Measurements from ENCODE around the gene POTEG. TPM values are rescaled to one million over a fixed set of nuclear protein-coding genes. Genes with fewer than 3 reads are reported as not detected.
"Not testable (repeated sequence)": the region's sequence is repeated elsewhere in the genome, so short reads cannot be mapped to it uniquely, and the experiment has no call there.

The POTEG gene
- under 1 TPM in 1 of 4 donors, not detected in 3; 0.08 TPM for polyA plus RNA-seq (ENCODE audit: insufficient read length in 4 of 4)

DNA sequence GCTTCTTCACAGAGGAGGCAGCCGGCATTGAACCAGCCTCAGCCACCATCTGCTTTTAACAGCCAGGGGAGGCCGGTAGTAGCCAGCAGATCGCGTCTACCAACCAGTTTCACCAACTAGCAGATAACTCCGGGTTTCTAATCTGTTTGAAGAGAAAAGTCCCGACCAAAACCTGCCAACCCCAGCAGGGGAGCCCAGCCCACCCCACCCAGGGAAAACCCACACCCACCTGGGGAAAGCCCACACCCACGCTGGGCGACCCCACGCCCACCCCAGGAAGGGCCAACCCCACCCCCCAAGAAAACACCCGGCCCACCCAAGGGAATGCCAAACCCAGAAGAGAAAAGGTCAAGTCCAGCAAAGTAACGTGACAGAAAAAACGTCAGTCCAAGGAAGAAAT lies at the start of gene POTEG:
Gene POTEG, minus strand, starts transcription at position 101 of the 400 bp plus-strand sequence. Its CDS starts 52 bp downstream, at position 49.
- DNase-seq (ENCODE audit: low read depth in 4 of 4, low spot score in 3 of 4), result not testable (repeated sequence)

DNA sequence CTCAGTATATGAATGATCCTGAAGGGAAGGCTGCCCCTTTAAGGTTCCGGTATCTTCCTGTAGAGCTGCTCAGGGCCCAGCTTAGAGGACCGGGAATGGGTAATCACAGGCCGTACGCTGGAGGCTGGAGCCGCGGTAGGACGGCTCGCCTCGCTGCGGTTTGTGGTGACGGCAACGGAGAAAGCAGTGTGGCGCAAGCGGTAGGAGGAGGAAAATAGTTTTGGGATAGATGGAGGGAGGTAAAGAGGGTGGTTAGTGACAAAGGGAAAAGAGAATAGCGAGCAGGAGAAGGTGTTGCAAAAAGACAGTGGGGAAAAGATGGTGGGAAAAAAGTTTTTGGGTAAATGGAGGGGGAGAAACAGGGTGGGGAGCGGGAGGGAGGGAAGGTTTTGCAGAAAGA lies 48.0 kb upstream of the POTEG start:
- DNase-seq (ENCODE audit: low read depth in 4 of 4, low spot score in 3 of 4), result not testable (repeated sequence)

DNA sequence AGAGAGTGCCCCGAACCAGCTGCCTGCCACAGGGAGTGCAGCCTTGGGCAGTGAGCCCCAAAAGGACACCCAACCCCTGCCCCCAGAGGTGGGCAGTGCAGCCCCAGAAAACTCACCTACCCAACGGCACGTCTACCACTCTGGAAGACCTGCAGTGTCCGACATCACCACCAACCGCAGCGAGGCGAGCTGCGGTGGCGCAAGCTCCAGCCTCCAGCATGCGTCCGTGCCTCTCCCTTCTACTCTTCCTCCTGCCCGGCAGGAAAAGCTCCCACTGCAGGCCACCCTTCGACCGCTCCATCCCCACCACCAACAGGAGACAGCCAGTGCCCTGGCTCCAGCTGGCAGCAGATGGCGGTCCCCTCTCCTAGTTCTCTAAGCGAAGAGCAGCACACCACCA lies 47.3 kb upstream of the POTEG start:
- DNase-seq (ENCODE audit: low read depth in 4 of 4, low spot score in 3 of 4), result not testable (repeated sequence)

DNA sequence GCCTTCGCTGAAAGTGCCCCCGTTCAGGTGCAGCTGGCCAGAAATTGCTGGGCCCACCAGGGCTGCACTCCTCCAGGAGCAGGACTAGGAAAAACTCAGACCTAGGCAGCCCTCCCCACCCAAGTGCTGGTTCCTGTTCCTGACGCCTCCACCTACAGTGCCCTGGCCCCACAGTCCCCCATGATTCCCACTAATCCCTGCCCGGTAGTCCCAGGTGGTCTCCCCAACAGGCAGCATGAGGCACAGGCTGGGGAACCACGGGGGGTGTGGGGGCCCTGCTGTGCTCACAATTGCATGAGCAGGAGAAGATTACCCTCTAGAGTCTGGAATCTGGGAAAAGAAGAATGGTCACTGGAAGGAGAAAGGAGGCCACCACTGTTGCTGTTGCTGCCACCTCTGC lies 46.4 kb upstream of the POTEG start:
- DNase-seq (ENCODE audit: low read depth in 4 of 4, low spot score in 3 of 4), result not testable (repeated sequence)

GRCh38 chr14:19445761-19446160 lies 11.6 kb upstream of the POTEG start:
- DNase-seq (ENCODE audit: low read depth in 4 of 4, low spot score in 3 of 4), result not testable (repeated sequence)

GRCh38 chr14:19439826-19440225 lies 5.7 kb upstream of the POTEG start:
- DNase-seq (ENCODE audit: low read depth in 4 of 4, low spot score in 3 of 4), result not testable (repeated sequence)

DNA sequence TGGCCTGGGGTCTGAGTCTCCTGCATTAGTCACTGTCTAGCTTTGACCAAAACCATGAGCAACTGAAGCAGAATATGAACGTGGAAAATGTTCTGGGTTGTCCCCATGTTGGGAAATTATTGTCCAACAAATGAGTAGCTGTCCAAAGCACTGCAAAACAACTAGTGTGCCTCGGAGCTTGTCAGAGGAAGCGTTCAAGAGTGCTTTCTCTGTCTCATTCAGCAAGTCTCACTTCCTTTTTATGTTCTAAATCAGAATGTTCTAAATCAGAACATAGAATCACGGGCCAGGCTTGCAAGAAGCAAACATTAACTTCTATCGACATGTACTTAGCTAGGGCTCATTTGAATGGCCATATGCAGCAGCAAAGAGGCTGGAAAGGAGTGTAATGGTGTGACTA lies 5.1 kb upstream of the POTEG start:
- not testable (repeated sequence) for DNase-seq (ENCODE audit: low read depth in 4 of 4, low spot score in 3 of 4)

DNA sequence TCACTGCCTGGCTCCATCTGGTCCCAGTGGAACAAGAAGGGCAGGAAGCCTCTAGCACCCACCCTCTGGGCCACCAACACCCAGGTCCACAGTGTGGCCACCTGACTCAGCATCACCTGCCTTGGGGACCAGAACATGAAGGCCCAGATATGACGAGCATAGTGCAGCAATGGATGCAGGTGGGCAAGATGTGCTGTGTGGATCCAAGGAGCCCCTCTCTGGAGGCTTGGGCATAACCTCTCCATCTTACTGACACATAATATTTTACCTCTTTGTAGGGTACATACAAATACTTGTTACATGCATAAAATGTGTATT lies 2.9 kb upstream of the POTEG start:
- DNase-seq (ENCODE audit: low read depth in 4 of 4, low spot score in 3 of 4), result not testable (repeated sequence)

DNA sequence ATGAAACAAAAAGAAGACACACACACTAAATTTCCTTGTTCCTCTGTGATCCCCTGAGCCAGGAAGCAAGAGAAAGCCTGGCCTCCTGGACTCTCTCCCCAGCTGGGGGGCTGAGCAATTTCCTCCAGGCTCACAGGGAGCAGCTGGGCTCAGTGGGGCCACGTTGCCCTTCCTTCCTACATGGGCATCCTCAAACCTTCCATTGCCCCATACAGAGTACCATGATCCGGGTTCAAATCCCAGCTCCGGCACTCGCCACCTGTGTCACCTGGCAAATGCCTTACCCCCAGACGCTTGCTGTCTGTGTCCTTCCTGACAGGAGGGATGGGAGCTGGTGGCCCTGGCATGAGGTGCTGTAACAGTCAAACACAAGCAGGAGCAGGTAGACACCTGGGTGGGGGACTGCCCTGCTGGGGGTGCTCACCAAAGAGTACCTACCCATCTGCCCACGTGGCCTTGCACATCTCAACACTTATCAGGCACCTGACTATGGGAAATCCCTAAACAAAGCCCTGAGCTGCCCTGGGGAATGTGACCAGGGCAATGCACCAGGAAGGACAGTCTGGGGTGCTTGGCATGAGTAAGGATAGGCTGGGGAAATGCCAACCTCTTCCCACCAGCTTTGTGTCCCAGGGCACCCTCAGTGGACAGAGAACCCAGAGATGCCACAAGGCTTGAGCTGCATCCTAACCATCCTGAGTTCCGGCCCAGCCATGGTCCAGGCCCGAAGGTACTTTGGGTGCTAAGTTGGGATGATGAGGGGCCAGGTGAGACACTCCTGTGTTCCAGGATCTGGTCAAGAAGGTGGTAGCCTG lies 2.4 kb upstream of the POTEG start:
- DNase-seq (ENCODE audit: low read depth in 4 of 4, low spot score in 3 of 4), result not testable (repeated sequence)

DNA sequence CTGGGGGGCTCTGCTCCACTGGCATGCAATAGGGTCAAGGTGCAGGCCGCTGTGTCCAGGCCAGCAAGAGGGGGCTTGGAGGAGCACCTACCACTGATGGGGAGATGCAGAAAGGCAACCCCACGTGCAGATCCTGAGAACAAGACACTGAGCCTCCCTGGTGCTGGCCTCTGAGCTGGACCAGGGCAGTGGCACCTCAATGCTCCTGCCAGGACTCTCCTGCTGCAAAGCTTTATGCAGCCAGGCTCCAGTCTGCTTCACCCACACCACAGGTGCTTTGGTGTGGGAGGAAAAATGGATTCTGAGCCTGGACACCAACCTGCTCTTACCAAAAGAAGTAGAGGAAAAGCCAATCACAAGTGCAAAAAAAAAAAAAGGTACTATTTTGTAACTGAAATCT lies 1.7 kb upstream of the POTEG start:
- DNase-seq (ENCODE audit: low read depth in 4 of 4, low spot score in 3 of 4), result not testable (repeated sequence)

DNA sequence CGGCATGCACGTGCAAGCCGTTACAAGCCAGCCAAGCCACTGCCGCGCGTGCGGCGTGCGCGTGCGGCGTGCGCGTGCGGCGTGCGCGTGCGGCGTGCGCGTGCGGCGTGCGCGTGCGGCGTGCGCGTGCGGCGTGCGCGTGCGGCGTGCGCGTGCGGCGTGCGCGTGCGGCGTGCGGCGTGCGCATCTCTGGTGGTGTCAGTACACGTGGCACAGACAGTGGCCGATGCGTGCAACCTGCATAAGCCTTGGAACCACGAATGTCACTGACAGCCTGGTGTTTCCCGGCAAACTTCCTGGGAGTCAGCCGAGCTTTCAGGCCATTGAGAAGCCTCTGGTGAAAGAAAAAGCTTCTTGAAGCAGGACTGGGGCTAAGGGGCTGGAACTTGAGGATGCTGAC lies 750 bp upstream of the POTEG start:
- DNase-seq (ENCODE audit: low read depth in 4 of 4, low spot score in 3 of 4), result not testable (repeated sequence)

DNA sequence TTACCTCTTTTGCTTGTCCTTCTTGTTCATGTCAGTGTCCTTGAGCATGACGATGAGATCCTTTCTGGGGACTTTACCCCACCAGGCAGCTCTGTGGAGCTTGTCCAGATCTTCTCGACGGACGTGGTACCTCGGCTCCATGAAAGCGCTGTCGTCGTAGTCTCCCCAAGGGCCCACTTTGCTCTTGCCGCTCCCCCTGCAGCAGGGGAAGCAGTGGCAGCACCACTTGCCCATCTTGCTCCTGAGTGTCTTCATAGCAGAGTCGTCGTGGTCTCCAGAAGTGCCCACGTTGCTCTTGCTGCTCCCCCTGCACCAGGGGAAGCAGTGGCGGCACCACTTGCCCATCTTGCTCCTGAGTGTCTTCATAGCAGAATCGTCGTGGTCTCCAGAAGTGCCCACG lies 376 bp downstream of the POTEG start:
- DNase-seq (ENCODE audit: low read depth in 4 of 4, low spot score in 3 of 4), result not testable (repeated sequence)

GRCh38 chr14:19408519-19408918 lies 25.6 kb downstream of the POTEG start:
- DNase-seq (ENCODE audit: low read depth in 4 of 4, low spot score in 3 of 4), result not testable (repeated sequence)

GRCh38 chr14:19402097-19402496 lies 32.0 kb downstream of the POTEG start:
- DNase-seq (ENCODE audit: low read depth in 4 of 4, low spot score in 3 of 4), result not testable (repeated sequence)

DNA sequence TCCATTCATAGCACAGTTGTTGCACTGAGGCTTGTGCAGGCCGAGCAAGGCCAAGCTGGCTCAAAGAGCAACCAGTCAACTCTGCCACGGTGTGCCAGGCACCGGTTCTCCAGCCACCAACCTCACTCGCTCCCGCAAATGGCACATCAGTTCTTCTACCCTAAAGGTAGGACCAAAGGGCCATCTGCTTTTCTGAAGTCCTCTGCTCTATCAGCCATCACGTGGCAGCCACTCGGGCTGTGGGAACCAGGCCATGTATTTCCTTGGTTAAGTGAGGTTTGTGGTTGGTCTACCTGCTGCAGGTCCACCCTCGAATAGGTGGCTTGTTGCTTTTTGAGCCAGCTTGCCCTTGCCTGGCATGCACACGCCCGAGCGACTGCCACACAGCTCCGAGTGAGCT lies 39.4 kb downstream of the POTEG start:
- DNase-seq (ENCODE audit: low read depth in 4 of 4, low spot score in 3 of 4), result not testable (repeated sequence)

DNA sequence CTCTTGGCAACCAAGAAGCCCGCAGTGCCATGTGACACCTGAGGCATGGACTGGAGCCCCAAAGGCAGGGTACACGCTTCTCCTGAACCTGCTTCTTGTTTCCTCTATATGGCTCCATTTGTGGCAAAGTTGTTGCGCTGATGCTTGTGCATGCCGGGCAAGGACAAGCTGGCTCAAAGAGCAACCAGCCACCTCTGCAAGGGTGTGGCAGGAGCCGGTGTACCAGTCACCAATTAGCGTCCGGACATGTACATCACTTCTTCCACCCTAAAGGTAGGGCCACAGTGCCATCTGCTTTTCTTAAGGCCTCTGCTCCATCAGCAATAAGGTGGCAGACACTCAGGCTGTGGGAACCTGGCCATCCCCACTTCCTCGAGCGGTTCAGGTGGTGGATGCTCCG lies 43.9 kb downstream of the POTEG start:
- DNase-seq (ENCODE audit: low read depth in 4 of 4, low spot score in 3 of 4), result not testable (repeated sequence)

GRCh38 chr14:19388741-19389140 lies 45.4 kb downstream of the POTEG start:
- DNase-seq (ENCODE audit: low read depth in 4 of 4, low spot score in 3 of 4), result not testable (repeated sequence)

DNA sequence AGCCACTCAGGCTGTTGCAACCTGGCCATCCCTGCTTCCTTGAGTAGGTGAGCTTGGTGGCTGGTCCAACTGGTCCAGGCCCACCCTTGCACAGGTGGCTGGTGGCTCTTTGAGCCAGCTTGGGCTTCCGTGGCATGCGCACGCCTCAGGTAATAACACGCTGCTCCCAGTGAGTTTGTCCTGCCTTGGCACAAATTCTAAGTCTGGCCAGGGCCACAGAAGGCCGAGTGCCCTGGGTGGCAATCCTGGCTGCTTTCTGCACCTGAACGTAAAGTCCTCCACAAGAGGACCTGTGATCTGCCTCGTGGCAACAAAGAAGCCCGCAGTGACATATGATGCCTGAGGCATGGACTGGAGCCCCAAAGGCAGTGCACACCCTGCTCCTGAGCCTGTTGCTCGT lies 47.1 kb downstream of the POTEG start:
- not testable (repeated sequence) for DNase-seq (ENCODE audit: low read depth in 4 of 4, low spot score in 3 of 4)

DNA sequence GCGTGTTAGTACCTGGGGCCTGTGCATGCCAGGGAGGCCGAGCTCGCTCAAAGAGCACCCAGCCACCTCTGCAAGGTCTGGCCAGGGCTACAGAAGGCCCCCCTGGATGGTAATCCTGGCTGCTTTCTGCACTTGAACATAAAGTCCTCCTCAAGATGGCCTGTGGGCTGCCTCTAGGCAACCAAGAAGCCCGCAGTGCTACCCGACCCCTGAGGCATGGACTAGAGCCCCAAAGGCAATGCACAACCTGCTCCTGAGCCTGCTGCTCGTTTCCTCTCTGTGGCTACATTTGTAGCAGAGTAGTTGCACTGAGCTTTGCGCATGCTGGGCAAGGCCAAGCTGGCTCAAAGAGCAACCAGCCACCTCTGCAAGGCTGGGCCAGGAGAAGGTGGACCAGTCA lies 47.8 kb downstream of the POTEG start:
- not testable (repeated sequence) for DNase-seq (ENCODE audit: low read depth in 4 of 4, low spot score in 3 of 4)

DNA sequence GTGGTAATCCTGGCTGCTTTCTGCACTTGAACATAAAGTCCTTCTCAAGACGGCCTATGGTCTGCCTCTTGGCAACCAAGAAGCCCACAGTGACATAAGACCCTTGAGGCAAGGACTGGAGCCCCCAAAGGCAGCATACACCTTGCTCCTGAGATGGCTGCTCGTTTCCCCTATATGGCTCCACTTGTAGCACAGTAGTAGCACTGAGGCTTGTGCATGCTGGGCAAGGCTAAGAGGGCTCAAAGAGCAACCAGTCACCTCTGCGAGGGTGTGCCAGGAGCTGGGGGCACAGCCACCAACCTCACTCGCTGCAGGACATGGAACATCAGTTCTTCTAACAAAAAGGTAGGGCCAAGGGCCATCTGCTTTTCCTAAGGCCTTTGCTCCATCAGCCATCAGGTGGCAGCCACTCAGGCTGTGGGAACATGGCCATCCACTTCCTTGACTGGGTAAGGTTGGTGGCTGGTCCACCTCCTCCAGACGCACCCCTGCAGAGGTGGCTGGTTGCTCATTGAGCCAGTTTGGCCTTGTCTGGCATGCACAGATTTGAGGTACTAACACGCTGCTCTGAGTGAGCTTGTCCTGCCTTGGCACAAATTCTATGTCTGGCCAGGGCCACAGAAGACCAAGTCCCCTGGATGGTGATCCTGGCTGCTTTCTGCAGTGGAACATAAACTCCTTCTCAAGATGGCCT lies 49.9 kb downstream of the POTEG start:
- DNase-seq (ENCODE audit: low read depth in 4 of 4, low spot score in 3 of 4), result not testable (repeated sequence)

- DNase-seq (ENCODE audit: low read depth in 4 of 4, low spot score in 3 of 4), result not testable (repeated sequence)
Observed at GRCh38 chr14:19383008-19383584, 51.0 kb downstream of the POTEG start.
